A375 (cell line): Measurements from ENCODE around the gene RAX. TPM values are rescaled to one million over a fixed set of nuclear protein-coding genes. Genes with fewer than 3 reads are reported as not detected.

ENCODE experiments used
- total RNA-seq: library from RNA; depleted of rRNA; stranded (reverse); fragments of >200 nt; shearing (Covaris generic); gene quantifications from 2 replicates; pipeline ENCODE4 v1.2.3, GENCODE V29; 2014; rRNA removed

Gene RAX
- not detected in 2 replicates for total RNA-seq

GRCh38 chr18:59272891-59273758, at the start of gene RAX:
TSS of gene RAX (minus strand) at chr18:59273454. CDS start at chr18:59273206, 248 bp downstream.

DNA sequence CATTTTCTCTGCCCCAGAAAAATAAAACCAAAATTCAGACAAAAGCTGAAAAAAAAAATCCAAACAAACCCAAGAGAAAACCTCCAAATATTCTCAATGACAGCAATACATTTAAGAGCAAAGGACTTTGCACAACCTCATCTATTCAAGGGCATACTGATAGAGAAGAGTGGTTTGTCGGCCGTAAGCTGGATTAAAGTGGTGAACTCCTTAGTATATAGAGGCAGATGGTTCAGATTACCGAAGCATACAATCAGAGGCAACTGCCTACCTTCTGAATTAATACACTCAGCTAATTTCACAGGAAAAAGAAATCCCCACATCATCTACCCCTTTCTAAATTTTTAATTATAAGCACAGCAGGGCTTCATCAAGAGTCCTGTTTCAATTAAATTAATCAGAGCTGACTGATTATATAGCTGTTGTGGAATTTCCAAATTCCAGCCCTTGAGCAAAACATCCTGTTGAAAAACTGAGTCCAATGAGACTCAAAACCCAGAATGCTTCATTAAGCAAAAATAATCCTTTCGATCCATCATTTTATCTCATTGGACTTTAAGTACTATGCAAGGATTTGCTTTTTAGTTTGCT, 45.3 kb upstream of the RAX start, which contains the start of gene CPLX4:
TSS of gene CPLX4 (minus strand) at position 190 of the 591 bp plus-strand sequence. CDS start at position 3, 187 bp downstream.

GRCh38 chr18:59219672-59220163, 53.5 kb downstream of the RAX start, which contains the start of gene GRP:
TSS of gene GRP (plus strand) at chr18:59220158. CDS start at chr18:59220266, 108 bp downstream.

Other genes starting within 250 kb of the RAX start
- gene SEC11C, start 133.6 kb downstream of the RAX start, total RNA-seq, result 32.5 and 35.6 TPM in 2 replicates
- gene GRP, start 53.3 kb downstream of the RAX start, total RNA-seq, result not detected in 2 replicates
- not detected in 2 replicates for gene CPLX4, start 45.2 kb upstream of the RAX start, total RNA-seq
- gene LMAN1, start 85.8 kb upstream of the RAX start, total RNA-seq, result 80.3 and 83.0 TPM in 2 replicates